HG03196 (cell line): ENCODE measurements around the gene OR2A1.
"Not testable (repeated sequence)": the region's sequence is repeated elsewhere in the genome, so short reads cannot be mapped to it uniquely, and the experiment has no call there.

Experiments
- ATAC-seq: cut with Tn5 transposase; IDR thresholded peaks from one replicate; pipeline ENCODE4 v1.9.1; 2021; ENCODE audit not compliant: unreplicated experiment

Gene OR2A1, protein sequence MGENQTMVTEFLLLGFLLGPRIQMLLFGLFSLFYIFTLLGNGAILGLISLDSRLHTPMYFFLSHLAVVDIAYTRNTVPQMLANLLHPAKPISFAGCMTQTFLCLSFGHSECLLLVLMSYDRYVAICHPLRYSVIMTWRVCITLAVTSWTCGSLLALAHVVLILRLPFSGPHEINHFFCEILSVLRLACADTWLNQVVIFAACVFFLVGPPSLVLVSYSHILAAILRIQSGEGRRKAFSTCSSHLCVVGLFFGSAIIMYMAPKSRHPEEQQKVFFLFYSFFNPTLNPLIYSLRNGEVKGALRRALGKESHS

GRCh38 chr7:144311872-144312469, at the start of gene OR2A1:
OR2A1 (plus strand) TSS chr7:144312419; CDS start chr7:144318125, 5,706 bp downstream.
- not testable (repeated sequence) for ATAC-seq

DNA sequence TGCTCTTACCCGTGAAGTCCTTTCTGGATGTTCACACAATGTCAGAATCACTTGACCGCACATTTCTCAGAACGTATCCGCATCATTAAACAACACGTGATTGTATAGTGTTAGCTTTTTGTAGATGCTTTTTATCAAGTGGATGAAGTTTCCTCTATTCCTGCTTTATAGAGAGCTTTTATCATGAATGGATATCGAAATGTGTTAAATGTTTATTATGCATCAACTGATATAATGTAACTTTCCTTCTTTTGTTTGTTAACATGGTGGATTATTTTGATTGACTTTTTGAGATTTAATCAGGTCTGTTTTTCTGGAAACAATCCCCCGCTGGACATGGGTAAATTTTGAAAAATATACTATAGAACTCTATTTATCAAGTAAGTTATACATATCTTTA, 47.5 kb upstream of the OR2A1 start, which contains the start of gene OR2A7:
Gene OR2A7 (minus strand): TSS at position 101 of the 400 bp plus-strand sequence. CDS start 5,164 bp downstream, outside the sequence.
- not testable (repeated sequence) for ATAC-seq

DNA sequence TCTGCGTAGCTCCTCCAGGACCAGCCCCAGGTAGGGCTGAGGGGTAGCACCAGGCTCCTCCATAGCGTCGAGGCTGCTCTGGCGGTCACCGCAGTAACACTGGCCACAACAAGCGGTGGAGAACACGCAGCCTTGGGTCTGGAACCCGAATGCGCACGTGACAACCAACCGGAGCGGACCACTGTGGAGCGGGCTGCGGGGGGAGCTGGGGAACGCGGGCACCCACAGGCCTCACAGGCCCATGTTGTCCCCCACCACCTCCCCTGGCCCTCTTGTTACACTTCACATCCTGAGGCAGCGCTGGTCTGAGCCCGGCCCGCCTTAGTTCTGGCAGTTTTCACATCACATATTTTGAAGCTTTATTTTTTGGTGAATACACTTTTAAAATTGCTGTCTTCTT, 43.0 kb upstream of the OR2A1 start, which contains the start of gene CTAGE8:
Gene CTAGE8 (minus strand): TSS at position 101 of the 400 bp plus-strand sequence. CDS start 38 bp downstream, at position 63.
- not testable (repeated sequence) for ATAC-seq

GRCh38 chr7:144275281-144275680, 36.9 kb upstream of the OR2A1 start:
- not testable (repeated sequence) for ATAC-seq

DNA sequence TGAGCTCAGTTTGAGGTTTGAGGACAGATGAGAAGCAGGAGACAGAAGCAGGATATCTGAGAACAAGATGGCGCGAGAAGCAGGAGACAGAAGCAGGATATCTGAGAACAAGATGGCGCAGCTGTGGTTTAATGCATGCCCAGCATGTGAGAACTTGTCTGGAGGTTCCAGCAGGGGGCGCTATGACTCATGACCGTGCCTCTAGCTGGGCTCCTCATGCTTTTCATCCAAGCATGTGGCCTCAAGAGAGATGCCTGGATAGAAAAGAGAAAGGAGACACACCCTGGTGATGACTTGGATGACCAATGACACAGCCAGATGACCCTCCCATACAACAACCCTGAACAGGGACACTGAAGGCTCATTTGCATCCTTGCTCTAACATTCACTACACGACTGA, 32.2 kb upstream of the OR2A1 start:
- ATAC-seq = not testable (repeated sequence)

GRCh38 chr7:144281981-144282380, 30.2 kb upstream of the OR2A1 start:
- not testable (repeated sequence) for ATAC-seq

- ATAC-seq = not testable (repeated sequence)
Measured at GRCh38 chr7:144282490-144282889, 29.7 kb upstream of the OR2A1 start.

DNA sequence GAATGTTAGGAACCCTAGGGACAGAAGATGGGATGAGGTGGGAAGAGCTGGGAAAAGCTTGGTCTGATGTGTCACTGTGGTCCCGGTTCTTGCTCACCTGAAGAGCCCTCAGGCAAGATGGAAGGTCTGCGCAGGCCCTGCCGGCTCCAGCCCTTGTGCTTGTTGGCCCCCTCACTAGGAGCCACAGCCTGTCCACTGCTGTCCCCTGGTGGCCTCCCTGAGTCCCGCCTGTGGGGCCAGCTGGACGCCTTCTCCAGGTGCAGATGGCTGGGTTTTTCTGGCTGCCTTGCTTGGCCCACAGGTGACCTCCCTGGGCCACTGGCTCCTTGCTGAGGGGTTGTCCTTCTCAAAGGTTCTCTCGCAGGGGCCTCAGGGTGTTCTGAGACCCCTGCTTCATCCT, 28.5 kb upstream of the OR2A1 start:
- not testable (repeated sequence) for ATAC-seq

DNA sequence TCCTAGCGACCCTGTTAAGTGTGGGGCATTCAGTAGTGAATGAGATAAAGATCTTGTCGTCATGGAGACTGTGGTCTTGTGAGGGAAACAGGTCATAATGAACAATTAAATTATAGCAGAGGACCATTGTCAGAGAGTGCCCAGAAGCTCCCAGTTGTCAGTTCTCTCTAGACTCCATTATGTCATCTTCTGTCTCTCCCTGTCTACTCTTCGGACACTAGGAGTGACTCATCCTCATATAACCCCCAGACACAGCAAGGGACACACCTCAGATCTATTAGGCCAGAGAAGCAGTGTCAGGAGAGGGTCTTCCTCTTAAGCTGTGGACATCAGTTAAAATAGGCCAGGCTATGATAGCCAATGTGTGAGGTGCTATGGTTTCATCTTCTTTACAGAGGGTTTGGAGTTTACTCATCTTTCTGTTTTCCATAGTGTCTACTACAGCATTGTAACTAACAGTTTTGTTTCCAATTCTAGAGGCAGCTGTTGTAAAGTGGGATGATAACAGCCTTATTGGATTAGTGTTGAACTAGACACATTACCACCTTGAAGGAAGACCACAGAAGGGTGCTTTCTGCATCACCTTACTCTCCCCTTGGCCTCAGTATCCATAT, 24.9 kb upstream of the OR2A1 start:
- ATAC-seq = not testable (repeated sequence)

GRCh38 chr7:144291607-144292006, 20.6 kb upstream of the OR2A1 start:
- not testable (repeated sequence) for ATAC-seq

DNA sequence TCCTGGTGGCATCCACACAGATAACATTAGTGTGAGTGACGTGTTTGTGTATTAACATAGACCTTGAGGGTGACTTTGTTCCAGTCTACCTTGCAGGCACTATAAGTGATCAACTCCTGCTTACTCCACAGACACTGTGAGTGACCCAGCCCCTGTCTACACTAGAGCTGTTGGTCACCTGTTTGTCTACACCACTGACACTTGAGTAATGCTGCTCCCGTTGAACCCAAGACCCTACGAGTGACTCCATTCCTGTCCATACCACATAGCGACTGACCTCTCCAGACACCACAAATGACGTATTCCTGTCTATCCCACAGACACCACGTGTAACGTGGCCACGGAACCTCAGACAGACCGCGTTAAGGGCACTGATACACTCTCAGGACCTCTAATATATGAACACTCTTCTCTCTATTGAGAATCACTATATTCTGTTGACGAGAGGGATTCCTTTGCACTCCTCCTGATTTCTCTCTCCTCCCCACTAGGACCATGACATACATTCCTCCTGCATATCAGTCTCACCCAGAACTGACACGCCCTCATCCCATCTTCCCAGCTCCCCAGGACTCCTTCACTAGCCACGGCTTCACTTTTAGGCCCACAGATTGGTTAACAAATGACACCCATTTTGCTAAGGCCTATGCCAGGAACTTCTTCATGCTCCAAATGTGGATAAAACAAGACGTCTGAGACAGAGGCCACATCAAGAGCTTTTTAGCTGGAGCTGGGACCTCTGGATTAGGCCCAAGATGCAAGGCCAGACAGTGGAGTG, 19.6 kb upstream of the OR2A1 start:
- ATAC-seq = not testable (repeated sequence)

DNA sequence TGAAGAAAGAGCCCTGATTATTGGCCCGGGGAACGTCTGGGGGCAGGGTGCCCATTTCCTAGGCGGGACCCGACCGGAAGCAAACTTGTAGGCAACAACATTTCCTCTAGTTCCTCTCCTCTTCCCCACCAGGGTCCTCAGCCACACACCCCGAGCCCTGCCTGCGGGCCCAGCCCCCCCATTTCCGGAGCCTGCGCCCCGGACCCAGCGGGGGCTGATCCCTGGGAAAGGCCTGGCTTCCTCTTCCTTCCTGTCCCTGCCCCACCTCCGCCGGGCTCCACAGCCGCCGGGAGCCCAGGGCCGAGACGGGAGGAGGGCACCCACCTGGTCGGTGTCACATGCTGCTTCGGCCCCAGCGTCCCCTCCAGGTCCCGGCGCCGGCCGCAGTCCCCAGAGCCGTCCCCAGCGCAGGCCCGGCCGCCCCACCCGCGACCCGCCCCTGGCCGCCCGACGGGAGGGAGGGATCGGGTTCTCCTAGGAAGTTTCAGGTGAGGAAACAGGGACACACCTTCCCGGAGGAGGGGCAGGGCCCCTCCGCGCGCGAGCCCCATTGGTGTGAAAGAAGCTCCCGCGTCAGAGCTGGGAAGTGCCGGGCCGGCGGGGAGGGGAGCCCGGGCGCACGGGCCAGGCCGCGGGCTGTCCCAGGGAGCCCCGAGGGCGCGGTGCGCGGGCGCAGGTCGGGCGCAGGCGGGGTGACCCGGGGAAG, 18.3 kb upstream of the OR2A1 start:
- peak; percentile 68 for ATAC-seq

DNA sequence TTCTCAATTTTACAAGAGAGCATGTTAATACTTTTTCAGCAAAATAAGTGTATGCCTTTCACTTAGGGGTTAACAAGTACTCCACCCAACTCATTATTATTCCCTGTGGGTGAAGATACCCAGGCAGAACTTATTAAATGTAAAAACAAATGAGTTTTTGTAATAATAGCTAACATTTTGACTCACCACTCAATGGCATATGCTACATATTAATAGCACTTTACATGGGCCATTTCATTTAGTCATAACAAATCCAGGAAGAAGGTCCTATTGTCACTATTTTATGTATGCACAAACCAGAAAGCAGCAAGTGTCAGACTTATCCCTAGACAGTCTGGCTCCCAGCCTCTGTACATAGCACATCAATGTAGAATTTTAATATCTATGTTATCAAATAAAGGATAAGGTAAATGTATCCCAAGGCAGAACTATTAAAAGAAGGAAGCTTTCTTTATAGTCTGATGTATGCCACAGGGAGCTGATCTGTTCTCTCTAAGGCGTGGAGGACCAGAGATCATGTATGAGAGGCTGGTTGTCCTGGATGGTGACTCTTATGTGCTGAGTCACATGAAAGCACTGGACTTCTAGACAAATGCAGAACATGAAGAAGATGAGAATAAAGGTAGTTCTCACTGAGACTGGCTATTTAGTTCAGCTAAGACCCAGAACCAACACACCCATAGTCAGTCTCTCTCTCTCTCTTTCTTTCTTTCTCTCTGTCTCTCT, 9.5 kb upstream of the OR2A1 start:
- not testable (repeated sequence) for ATAC-seq

- not testable (repeated sequence) for ATAC-seq
Measured at GRCh38 chr7:144303607-144304006, 8.6 kb upstream of the OR2A1 start.

- ATAC-seq = not testable (repeated sequence)
Measured at GRCh38 chr7:144305156-144305555, 7.1 kb upstream of the OR2A1 start.

DNA sequence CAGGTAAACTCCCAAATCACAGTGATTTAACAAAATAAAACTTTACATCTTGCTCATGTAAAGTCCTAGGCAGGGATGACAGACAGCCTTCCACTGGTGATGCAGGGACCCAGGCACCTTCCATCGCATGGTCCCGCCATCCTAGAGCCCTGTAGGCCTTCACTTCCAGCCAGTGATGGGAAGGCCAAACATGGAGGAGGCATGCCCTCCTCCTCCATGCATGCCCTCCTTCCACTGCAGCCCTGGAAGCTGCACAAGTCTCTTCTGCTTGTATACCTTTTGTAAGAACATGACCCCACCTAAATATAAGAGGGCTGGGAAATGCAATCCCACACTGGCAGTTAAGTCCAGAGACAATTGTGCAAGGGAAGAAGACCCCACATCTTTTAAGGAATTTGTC, 2.5 kb upstream of the OR2A1 start:
- ATAC-seq = not testable (repeated sequence)

DNA sequence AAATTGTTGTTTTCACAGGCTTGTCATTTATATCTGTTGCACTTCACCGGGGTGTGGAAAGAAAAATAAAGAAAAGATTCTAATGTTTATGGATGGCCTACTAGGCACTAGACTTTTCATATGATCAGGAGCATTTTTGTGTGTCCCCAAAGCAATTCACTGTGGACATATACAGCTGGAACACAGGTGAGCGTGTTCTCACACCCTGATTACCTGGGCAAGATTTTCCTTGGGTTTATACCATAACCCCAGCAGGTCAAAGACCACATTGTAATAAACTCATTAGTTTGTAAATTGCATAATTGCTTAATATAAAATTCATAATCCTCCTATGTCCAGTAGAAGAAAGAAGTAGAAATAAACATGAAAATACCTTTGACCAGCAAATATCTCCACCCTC, 1.0 kb upstream of the OR2A1 start:
- ATAC-seq = not testable (repeated sequence)

DNA sequence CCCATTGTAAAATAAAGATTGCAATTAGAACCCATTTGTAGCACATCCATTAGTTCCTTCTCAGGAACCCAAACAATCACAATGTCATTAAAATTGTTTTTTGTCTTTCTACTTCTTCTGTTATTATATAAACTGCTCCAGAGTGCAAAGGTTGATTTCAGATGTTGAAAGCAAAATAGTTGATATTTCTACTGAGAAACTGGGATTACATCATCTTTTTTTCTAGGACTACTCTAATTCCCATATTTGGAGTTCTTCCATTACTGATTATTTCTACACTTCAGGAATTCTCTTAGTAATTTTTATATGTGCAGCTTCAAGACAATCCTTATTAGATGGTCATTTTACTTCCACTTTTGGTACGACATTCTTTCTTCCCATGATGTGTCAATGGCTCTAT, 5.3 kb downstream of the OR2A1 start:
- ATAC-seq = not testable (repeated sequence)

- ATAC-seq = not testable (repeated sequence)
Measured at GRCh38 chr7:144319547-144319946, 7.3 kb downstream of the OR2A1 start.
